GM19238 (cell line): ENCODE data around the gene TMEM186.
"Not testable (repeated sequence)": the region's sequence is repeated elsewhere in the genome, so short reads cannot be mapped to it uniquely, and the experiment has no call there.

Source experiments
- DNase-seq: peaks from one replicate; pipeline ENCODE4 v3.0.0; 2011; ENCODE audit warnings: low spot score; ENCODE audit not compliant: insufficient read length

TMEM186 gene

GRCh38 chr16:8812162-8812843 is 14.9 kb upstream of the TMEM186 start:
- DNase-seq: no peak

GRCh38 chr16:8808613-8809353 is 11.3 kb upstream of the TMEM186 start:
- DNase-seq: no peak

DNA sequence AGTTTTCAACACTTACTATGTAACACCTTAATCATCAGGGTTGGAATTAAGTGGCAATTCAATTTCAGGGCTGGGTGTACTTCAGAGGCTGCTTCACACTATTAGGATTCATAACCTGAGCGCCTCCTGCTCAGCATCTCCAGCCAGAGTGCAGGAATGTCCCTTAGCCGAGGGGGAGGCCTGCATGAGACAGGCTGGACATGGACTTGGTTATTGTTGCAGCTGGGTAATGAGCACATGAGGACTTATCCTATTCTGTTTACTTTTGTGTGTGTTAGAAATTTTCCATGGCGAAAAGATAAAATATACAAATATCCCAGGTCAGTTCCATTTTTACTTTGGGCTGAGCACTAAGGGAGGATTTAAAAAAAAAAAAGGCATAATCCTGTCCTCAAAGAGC is 10.6 kb upstream of the TMEM186 start:
- DNase-seq: no peak

- DNase-seq: no peak
These were observed 9.8 kb upstream of the TMEM186 start for GRCh38 chr16:8807189-8807588.

GRCh38 chr16:8806272-8806983 is 9.0 kb upstream of the TMEM186 start:
- no peak for DNase-seq

GRCh38 chr16:8804313-8804712 is 6.9 kb upstream of the TMEM186 start:
- DNase-seq: no peak

DNA sequence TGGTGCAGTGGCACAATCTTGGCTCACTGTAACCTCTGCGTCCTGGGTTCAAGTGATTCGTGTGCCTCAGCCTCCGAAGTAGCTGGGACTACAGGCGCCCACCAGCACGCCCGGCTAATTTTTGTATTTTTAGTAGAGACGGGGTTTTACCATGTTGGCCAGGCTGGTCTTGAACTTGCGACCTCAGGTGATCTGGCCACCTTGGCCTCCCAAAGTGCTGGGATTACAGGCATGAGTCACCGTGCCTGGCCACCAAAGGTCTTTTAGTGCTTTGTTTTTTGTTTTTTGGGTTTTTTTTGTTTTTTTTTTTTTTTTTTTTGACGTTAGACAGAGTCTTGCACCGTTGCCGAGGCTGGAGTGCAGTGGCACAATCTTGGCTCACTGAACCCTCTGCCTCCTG is 6.3 kb upstream of the TMEM186 start:
- not testable (repeated sequence) for DNase-seq

GRCh38 chr16:8801701-8802100 is 4.3 kb upstream of the TMEM186 start:
- no peak for DNase-seq

GRCh38 chr16:8798535-8799157 is 1.2 kb upstream of the TMEM186 start:
- no peak for DNase-seq

DNA sequence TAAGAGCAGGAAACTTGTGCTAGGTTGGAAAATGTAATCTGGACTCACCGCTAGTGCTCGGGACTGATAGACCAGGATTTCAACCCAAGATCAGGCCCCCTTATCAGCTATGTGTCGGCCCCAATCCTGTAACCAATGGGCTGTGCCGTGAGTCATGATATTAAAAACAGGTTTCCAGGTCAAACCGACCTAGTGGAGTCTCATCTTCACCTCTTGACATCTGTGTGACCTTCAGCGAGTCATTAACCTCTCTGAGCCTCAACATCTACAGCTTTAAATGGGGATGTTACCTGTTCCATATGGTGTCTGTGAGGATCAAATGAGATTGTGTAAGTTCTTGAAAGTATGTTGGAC is 712 bp upstream of the TMEM186 start:
- DNase-seq: no peak

DNA sequence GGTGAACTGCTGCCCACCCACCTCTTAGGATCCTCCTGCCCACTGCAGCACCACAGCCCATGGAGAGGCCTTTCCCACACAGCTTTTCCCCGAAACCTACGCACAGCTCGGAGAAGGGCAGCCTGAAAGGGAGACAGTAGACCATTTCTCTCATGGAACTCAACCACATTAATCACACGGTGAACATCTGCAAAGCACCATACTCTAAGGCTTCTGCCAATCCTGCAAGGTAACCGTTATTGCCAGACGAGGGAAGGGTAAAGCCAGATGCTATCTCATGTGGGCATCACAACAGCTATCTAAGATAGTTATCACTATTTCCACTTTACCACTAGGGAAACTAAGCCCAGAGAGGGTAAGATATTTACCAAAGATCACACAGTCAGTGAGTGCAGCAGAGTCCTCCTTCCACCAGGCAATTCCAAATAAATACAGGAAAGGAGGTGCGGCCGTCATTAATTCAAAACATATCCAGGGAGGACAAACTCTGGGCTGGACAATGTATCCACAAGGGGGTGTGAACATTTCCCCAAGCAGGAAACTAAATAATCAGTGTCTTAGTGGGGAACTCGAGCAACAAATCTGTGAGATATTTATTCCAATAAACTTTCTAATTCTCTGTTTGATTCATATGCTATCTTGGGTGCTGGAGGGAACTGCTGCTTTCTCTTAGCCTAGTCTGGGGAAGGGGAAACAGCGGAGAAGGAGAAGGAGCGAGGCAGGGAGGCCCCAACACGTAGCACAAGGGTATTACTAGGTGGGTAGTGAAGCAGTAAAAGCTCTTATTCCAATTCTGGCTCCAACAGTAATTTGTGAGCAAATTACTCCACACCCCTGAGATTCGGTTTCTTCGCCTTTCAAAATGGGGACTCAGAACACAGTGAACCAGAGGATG is 723 bp downstream of the TMEM186 start:
- no peak for DNase-seq

- DNase-seq: no peak
These were observed 1.6 kb downstream of the TMEM186 start for GRCh38 chr16:8795818-8796217.

- DNase-seq: no peak
These were observed 2.3 kb downstream of the TMEM186 start for GRCh38 chr16:8795091-8795490.

- no peak for DNase-seq
These were observed 8.8 kb downstream of the TMEM186 start for GRCh38 chr16:8788578-8789172.

GRCh38 chr16:8786316-8786715 is 11.1 kb downstream of the TMEM186 start:
- not testable (repeated sequence) for DNase-seq

GRCh38 chr16:8785408-8785807 is 12.0 kb downstream of the TMEM186 start:
- no peak for DNase-seq

- DNase-seq: no peak
These were observed 14.8 kb downstream of the TMEM186 start for GRCh38 chr16:8782673-8783072.

- no peak for DNase-seq
These were observed 15.6 kb downstream of the TMEM186 start for GRCh38 chr16:8781797-8782196.

DNA sequence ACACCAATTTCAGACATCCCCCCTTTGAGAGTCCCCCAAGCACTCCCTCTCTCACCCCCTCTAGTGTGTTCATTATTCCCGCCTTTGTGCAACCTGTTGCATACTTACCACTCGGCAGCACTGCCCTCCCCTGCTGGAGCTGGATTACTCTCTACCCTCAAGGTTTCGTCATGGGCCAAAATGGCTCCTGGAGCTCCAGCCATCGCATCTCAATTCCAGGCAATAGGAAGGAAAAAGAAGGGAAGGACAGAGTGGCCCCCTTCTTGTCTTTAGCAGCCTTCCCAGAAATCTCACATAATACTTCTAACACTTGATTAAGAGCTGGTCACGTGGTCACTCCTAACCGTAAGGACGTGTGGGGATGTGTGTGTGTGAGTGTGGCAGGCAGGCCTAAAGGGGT is 20.2 kb downstream of the TMEM186 start:
- no peak for DNase-seq

- DNase-seq: no peak
These were observed 21.3 kb downstream of the TMEM186 start for GRCh38 chr16:8776129-8776584.

DNA sequence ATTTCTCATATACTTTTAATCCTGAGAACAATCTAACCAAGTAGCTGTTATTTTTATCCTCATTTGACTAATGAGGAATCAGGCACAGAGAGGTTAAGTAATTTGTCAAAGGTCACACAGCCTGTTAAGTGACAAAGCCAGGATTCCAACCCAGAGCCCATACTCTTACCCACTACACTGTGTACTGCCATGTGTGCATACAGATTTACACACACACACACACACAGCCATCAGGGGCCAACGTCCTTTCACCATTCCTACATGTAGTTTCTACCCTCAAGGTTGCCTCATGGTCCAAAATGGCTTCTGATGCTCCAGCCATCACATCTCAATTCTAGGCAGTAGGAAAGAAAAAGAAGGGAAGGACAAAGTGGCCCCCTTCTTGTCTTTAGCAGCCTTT is 22.1 kb downstream of the TMEM186 start:
- no peak for DNase-seq
